Measurements from ENCODE around the gene TEX22.

TEX22 gene

GRCh38 chr14:105384605-105385321 lies 13.6 kb upstream of the TEX22 start:
- no peak for DNase-seq (ENCODE audit: low read depth in 2 of 2)

GRCh38 chr14:105385322-105385637 lies 13.1 kb upstream of the TEX22 start:
- DNase-seq (ENCODE audit: low read depth in 2 of 2), result no peak

- no peak for DNase-seq (ENCODE audit: low read depth in 2 of 2)
Observed at GRCh38 chr14:105385698-105386365, 12.5 kb upstream of the TEX22 start.

- no peak for DNase-seq (ENCODE audit: low read depth in 2 of 2)
Observed at GRCh38 chr14:105386581-105387529, 11.5 kb upstream of the TEX22 start.

DNA sequence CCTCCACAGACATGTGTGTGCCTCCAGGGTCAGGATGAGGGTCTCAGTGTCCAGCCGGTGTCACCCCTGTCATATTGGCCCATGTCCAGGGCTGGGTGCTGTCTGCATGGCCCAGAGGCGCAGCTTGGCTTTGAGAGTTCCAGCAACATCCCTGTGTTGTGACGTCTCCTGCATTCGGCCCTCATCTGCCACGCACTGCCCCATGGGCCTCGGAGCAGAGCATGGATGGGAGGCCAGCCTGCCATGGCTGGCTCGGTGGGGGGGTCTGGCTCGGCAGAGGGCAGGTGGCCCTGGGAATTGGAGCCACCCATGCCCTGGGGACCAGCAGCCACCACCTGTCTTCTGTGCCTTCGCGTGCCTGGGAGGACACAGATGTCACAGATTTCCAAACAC lies 10.8 kb upstream of the TEX22 start:
- DNase-seq (ENCODE audit: low read depth in 2 of 2), result no peak

DNA sequence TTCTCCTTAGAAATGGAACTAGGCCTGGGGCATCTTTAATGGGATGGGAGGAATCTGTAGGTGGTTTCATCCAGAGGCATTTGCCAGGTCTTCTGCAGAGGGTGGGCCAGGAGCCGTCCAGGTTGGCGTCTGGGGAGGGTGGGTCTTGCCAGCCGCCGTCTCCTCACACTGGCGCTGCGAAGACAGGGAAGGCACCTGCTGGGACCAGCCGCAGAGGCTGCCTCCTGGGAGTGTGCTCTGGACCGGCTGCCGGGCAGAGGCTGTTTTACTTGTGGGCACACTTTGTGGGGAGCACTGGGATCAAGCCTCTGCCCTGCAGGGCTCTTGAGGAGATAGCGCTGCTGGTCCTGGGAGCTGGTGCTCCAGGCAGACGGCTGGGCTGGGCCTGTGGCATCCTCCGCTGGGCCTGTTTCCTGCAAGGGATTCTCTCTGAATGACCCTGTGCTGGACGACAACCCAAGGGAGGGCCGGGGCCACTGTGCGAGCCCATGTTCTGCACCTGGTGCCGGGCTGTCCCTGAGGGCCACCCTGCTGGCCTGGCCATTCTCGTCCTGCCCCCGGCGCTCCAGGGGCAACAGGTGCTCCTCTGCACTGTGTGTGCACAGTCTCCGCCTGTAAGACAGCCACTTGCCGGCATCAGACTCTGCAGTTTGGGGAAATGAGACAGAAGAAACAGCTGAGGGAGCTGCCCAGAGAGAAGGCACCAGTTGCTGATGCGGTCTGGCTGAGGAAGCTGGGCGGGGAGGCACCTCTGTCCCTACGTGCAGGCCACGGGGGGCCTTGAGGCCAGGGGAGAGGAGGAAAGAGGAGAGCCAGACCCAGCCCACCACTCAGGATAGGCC lies 10.0 kb upstream of the TEX22 start:
- DNase-seq (ENCODE audit: low read depth in 2 of 2), result no peak

GRCh38 chr14:105388976-105389375 lies 9.4 kb upstream of the TEX22 start:
- DNase-seq (ENCODE audit: low read depth in 2 of 2), result no peak

- DNase-seq (ENCODE audit: low read depth in 2 of 2), result no peak
Observed at GRCh38 chr14:105389534-105389933, 8.8 kb upstream of the TEX22 start.

GRCh38 chr14:105389976-105390848 lies 8.1 kb upstream of the TEX22 start:
- no peak for DNase-seq (ENCODE audit: low read depth in 2 of 2)

GRCh38 chr14:105390849-105391500 lies 7.4 kb upstream of the TEX22 start:
- no peak for DNase-seq (ENCODE audit: low read depth in 2 of 2)

- DNase-seq (ENCODE audit: low read depth in 2 of 2), result no peak
Observed at GRCh38 chr14:105391541-105391940, 6.8 kb upstream of the TEX22 start.

GRCh38 chr14:105392131-105393090 lies 5.9 kb upstream of the TEX22 start:
- DNase-seq (ENCODE audit: low read depth in 2 of 2), result no peak

- no peak for DNase-seq (ENCODE audit: low read depth in 2 of 2)
Observed at GRCh38 chr14:105393151-105393550, 5.2 kb upstream of the TEX22 start.

DNA sequence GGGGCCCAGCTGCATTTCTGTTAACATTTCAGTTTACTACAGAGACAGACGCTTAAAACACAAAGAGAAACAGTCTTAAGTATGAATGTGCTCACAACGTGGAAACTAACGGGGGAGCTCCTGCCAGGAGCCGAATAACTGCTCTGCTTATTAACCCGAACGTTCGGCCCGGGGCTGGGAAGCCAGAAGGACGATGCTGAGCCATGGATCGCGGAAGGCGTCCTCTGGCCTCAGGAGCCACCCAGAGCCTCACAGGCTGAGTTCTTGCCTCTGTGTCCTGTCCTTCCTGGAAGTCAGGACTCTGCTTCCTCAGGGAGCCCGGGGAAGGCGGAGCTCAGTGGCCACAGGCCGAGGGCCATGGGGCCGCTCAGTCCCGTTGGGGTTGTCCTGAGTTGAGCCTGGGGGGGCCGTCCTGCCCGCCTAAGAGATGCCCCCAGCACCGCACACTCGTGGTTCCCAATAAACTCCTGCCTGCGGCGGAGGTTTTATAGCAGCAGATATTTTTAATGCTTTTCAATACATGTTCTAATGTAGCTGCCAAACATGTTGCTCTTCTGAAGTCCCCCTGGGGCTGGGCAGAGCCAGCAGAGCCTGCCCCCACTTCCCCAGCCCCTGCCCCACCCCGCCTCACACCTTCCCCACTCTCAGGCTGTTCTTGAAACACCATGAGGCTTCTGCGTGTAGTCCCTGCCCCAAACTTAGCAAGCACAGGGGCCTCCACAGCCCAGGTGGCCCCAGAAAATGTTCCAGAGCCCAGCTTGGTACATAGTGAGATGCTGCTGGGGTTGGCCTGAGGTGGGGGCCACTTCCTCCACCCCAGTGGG lies 3.4 kb upstream of the TEX22 start:
- DNase-seq (ENCODE audit: low read depth in 2 of 2), result no peak

DNA sequence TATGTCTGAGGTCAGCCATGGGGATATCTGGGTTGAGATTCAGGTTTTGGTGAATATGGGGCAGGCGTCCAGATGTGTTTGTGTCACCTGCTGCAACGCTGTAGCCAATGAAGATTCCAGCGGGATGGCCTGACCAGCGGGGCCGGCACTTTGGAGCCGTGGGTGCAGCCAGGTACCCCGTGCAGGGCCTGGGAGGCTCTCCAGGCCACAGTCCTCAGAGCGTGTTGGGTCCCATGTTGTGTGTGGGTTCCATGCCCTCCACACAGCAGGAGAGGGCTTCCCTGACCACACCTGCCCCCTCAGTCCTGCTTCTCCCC lies 2.8 kb upstream of the TEX22 start:
- no peak for DNase-seq (ENCODE audit: low read depth in 2 of 2)

DNA sequence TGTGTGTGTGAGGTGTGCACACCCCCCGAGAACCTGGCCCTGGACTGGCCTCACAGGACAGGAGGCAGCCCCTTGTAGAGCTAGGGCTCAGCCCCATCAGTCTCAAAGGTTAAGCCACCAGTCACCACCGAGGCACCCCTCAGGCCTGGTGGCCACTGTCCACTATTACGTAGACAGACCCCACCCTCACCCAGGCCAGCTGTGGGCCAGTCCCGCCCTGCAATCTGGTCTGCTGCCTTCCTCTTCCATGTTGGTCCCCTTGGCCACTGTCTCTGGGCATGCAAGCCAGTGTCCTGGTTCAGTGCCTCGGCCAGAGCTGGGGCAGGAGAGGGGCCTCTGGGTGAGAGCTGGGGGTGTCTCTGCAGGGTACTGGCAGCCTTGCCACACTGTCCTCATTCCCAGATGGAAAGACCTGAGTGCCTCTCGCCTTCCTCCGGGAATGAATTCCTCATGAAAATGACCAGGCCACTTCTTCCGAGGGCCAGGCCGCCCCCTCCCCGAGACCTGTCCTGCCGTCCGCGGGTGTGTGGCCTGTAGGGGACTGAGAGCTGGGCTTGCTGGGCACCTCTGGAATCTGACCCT lies 897 bp upstream of the TEX22 start:
- no peak for DNase-seq (ENCODE audit: low read depth in 2 of 2)

DNA sequence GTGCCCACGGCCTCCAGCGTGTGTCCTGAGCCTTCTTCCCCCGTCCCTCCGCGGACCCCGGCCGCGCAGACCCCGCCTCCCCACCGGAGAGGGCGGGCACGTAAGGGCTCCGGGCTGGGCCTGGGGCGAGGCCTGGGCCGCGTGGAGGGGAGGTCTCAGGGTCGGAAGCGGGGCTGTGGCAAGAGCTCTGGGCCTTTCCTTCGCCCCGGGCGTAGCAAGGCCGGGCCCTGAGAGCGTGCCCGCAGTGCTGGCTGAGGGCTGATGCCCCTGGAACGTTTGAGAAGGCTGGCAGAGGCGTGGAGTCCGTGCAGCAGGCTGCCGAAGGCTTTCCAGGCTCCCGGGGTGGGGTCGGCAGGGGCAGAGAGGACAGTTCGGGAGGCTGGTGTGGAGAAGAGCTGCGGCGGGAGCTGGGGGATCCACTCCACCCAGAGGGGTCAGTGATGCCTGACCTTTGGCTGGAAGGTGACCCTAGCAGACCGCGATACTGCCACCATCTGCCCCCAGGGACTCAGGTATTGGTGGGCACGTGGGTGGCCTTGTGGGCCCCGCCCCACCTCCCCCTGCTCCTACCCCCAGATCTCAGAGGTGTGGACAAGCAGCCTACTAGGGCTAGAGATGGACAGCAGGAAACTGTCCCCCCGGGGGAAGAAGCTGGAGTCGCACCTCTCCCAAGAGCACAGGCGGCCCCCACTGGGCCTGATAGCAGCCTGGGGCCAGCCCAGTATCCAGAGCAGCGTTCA lies 558 bp downstream of the TEX22 start:
- DNase-seq (ENCODE audit: low read depth in 2 of 2), result peak in 1 of 2 experiments; percentile 21

All from stimulated activated CD4-positive, alpha-beta T cell treated with anti-CD3 and anti-CD28 coated beads, Interleukin-12 subunit alpha, Interleukin-12 subunit beta, amount 100 ng/mL, for 24 hours (primary cell).